ENCODE measurements around the gene SPACA6.
A peak's percentile ranks its signal among the peaks of the same experiment; 100 is the strongest.
"Not testable (repeated sequence)": the region's sequence is repeated elsewhere in the genome, so short reads cannot be mapped to it uniquely, and the experiment has no call there.

Gene SPACA6, protein sequence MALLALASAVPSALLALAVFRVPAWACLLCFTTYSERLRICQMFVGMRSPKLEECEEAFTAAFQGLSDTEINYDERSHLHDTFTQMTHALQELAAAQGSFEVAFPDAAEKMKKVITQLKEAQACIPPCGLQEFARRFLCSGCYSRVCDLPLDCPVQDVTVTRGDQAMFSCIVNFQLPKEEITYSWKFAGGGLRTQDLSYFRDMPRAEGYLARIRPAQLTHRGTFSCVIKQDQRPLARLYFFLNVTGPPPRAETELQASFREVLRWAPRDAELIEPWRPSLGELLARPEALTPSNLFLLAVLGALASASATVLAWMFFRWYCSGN

DNA sequence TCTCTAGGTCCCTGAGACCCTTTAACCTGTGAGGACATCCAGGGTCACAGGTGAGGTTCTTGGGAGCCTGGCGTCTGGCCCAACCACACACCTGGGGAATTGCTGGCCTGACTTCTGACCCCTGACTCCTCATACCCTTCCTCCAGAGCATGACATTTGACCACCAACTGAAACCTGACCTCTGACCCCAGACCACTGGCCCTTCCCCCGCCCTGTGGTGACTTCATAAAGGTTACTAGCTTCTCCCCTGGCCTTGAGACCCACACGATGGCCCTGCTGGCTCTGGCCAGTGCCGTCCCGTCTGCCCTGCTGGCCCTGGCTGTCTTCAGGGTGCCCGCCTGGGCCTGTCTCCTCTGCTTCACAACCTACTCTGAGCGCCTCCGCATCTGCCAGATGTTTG is at the start of gene SPACA6:
Gene SPACA6 (plus strand): TSS at position 71 of the 400 bp plus-strand sequence. CDS start 197 bp downstream, at position 268.
- peak within 1 kb of the TSS; percentile 85 for H3K4me3 ChIP-seq (ENCODE audit: low read length)
- TF ChIP-seq, protein P1, sequence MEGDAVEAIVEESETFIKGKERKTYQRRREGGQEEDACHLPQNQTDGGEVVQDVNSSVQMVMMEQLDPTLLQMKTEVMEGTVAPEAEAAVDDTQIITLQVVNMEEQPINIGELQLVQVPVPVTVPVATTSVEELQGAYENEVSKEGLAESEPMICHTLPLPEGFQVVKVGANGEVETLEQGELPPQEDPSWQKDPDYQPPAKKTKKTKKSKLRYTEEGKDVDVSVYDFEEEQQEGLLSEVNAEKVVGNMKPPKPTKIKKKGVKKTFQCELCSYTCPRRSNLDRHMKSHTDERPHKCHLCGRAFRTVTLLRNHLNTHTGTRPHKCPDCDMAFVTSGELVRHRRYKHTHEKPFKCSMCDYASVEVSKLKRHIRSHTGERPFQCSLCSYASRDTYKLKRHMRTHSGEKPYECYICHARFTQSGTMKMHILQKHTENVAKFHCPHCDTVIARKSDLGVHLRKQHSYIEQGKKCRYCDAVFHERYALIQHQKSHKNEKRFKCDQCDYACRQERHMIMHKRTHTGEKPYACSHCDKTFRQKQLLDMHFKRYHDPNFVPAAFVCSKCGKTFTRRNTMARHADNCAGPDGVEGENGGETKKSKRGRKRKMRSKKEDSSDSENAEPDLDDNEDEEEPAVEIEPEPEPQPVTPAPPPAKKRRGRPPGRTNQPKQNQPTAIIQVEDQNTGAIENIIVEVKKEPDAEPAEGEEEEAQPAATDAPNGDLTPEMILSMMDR (IDR thresholded peaks at IDR 0.05; ENCODE audit: insufficient read depth, low read depth, low read length, missing control alignments) = no peak
- no peak for DNase-seq (ENCODE audit: low read depth)

DNA sequence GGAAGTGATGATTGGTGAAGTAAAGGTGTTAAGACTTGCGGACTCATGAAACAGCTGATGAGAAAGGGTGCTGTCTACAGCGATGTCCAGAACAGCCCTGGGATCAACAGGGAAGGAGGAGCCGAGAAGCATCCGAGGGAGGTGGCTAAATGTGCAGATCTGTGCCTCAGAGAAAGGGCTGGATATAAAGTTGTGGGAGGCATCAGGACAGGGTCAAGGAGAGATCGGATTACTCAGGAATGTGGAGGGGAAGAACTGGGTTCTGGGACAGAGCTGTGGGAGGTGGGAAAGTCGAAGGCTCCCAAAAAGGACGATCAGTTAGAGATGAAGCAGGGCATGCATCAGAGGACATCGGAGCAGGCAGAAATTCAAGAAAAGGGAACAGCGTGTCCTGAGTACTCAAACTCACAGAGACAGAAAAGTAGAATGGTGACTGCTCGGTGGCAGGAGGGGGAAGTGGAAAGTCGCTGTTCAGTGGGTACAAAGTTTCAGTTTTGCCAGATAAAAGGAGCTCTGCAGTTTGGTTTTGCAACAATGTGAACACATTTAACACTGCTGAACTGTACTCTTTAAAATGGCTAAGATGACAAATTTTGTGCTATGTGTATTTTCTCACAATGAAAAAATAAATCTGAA is 48.4 kb upstream of the SPACA6 start:
- DNase-seq (ENCODE audit: low read depth) = no peak
- TF ChIP-seq, protein P1 (IDR thresholded peaks at IDR 0.05; ENCODE audit: insufficient read depth, low read depth, low read length, missing control alignments) = no peak
- H3K4me3 ChIP-seq (ENCODE audit: low read length) = no peak overlapping the region

DNA sequence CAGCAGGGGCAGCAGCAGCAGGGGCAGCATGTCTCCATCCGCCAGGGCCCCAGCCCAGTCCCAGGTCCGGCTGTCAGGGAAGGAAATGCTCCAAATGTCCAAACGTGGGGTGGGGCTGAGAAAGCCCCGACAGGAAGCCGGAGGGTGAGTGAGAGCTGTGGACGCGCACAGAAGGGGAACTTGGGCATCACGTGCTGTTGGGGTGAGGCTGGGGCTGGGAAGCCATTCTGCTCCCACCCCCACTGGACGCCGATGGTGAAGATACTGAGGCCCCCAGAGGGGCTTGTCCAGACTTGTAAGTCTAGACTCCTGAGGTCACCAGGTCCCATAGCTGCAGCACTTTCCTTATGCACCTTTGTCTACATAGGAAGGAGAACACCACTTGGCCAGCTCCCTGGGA is 46.4 kb upstream of the SPACA6 start, which contains the start of gene SIGLEC14:
Gene SIGLEC14 (minus strand): TSS at position 96 of the 400 bp plus-strand sequence. CDS start 66 bp downstream, at position 30.
- DNase-seq (ENCODE audit: low read depth) = not testable (repeated sequence)

DNA sequence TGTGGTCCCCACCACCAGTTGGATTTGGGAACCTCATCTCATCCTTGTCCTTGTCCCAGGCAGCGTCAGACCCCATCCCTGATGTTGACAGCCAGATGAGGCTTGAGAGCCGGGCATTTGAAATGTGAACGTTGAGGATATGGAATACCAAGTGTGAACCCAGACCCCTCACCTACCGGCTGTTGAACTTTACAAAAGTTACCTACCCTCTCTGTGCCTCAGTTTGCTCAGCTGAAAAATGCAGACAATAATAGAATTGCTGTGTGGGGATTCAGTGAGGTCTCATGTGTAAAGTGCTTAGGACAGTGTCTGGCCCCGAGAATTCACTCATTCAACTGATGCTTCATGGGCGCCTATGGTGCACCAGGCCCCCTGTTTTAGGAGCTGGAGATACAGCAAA is 45.8 kb upstream of the SPACA6 start:
- H3K4me3 ChIP-seq (ENCODE audit: low read length) = no peak overlapping the region
- no peak for DNase-seq (ENCODE audit: low read depth)
- TF ChIP-seq, protein P1 (IDR thresholded peaks at IDR 0.05; ENCODE audit: insufficient read depth, low read depth, low read length, missing control alignments) = no peak

More for the DNA sequence above, 46.4 kb upstream of the SPACA6 start, which contains the start of gene SIGLEC14:
- not testable (repeated sequence) for H3K4me3 ChIP-seq (ENCODE audit: low read length)

DNA sequence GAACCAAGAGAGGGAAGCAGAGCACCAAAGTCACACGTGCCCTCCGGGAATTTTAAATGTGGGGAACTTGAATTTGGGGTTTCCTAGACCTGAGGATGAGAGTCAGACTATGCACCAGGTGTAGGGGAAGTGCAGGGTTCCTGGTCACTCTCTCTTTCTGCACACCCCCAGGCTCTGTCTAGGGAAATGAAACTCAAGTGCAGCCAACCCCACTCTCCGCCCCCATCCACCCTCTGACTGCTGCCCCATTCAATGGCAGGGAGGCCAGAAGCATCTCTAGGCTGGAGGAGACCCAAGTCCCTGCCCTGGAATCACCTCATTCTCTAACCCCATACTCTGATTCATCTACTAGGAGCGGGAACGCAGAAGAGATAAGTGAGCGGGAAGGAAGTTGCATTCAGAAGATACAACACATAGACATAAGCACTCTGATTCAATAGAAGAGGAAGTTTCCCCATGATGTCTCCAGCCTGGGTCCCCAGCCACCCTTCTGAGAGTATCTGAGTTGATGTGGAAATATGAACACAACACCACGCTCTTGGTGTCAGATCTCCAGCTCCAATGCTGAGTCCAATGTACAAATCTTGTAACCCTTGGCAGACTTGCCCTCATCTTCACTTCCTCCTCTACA is 41.8 kb upstream of the SPACA6 start:
- TF ChIP-seq, protein P1 (IDR thresholded peaks at IDR 0.05; ENCODE audit: insufficient read depth, low read depth, low read length, missing control alignments) = no peak
- no peak overlapping the region for H3K4me3 ChIP-seq (ENCODE audit: low read length)
- DNase-seq (ENCODE audit: low read depth) = no peak

DNA sequence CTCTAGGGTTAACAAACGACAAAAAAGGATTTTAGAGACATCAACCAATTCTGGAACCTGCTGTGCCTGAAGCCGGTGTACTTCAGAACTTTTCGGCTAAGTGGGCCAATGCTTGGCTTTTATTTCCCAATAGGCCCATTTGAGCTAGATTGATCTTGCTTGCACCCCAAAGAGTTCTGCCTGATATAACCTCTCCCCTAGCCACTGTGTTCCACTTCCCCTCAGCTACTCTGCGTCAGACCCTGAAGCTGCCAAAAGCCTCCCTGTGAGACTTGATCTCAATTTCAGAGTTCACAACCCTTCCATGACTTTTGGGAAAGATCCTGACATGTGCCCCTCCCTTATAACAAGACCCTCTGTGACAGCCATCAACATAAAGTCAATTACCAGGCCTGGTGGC is 40.9 kb upstream of the SPACA6 start:
- TF ChIP-seq, protein P1 (IDR thresholded peaks at IDR 0.05; ENCODE audit: insufficient read depth, low read depth, low read length, missing control alignments) = no peak
- DNase-seq (ENCODE audit: low read depth) = no peak
- H3K4me3 ChIP-seq (ENCODE audit: low read length) = no peak overlapping the region

DNA sequence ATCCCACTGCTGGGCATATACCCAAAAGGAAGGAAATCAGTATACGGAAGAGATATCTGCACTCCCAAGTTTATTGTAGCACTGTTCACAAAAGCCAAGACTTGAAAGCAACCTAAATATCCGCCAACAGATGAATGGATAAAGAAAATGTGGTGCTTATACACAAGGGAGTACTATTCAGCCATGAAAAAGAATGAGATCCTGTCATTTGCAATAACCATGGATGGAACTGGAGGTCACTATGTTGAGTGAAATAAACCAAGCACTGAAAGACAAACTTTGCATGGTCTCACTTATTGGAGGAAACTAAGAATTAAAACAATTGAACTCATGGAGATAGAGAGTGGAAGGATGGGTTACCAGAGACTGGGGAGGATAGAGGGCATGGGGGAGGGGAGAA is 40.0 kb upstream of the SPACA6 start:
- H3K4me3 ChIP-seq (ENCODE audit: low read length) = no peak overlapping the region
- TF ChIP-seq, protein P1 (IDR thresholded peaks at IDR 0.05; ENCODE audit: insufficient read depth, low read depth, low read length, missing control alignments) = no peak
- DNase-seq (ENCODE audit: low read depth) = no peak
